Measurements from ENCODE around the gene TTC28. TPM values are rescaled to one million over a fixed set of nuclear protein-coding genes. Genes with fewer than 3 reads are reported as not detected.
A peak's percentile ranks its signal among the peaks of the same experiment; 100 is the strongest.
"Not testable (repeated sequence)": the region's sequence is repeated elsewhere in the genome, so short reads cannot be mapped to it uniquely, and the experiment has no call there.

TTC28 gene
- 11.2 and 12.4 TPM in 2 replicates for total RNA-seq (2014; rRNA removed; shearing (Covaris generic); ENCODE audit: low replicate concordance)

DNA sequence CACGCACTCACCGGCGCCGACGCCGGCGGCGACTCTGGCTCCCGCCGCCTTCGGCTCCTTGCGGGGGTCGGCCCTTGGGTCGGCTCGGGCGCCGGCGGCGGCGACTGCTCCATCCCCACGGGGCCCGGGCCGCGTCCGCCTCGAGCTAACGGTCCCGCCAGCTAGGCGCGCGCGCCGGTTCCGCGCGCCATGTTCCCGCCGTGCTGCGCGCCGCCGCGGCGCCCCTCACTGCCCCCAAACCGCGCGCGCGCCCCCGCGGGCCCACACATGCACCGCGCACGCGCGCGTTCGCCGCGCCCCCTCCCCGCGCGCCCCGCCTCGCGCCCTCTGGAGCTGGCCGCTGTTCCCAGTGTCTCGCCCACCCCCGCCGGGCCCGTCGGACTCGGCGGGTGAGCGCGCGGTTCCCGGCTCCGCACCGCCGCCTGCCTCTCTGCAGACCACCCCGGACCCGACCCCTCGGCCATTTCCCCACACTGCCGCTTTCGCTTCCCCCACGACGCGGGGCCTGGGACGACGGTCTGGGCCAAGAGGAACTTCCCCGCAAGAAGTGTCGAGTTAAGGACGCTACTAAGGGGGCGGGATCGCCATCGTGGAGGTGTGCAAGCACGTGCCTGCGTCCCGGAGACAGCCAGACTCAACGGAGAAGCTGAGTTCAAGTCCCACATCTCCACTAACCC, at the start of gene TTC28:
Gene TTC28 (minus strand): TSS at position 230 of the 677 bp plus-strand sequence. CDS start 117 bp downstream, at position 113.
- H3K36me3 ChIP-seq (ENCODE audit: insufficient read depth, low read length); H3K9me2 ChIP-seq (replicated peaks; ENCODE audit: insufficient read depth, low read length); H3K4me1 ChIP-seq (ENCODE audit: low read length); H4K20me1 ChIP-seq (ENCODE audit: insufficient read depth, low read depth, low read length); H3K27ac ChIP-seq (ENCODE audit: low read length); H3K79me2 ChIP-seq (ENCODE audit: low read length); H3K27me3 ChIP-seq (ENCODE audit: low read length); H3K9me3 ChIP-seq (ENCODE audit: low read length): not testable (repeated sequence)
- H3K9ac ChIP-seq (ENCODE audit: low read length) = peak within 1 kb of the TSS; percentile 76
- H2AFZ ChIP-seq (ENCODE audit: low read length) = peak within 1 kb of the TSS; percentile 67
- H3K4me3 ChIP-seq (ENCODE audit: low read length) = peak within 1 kb of the TSS; percentile 79
- peak; percentile 92 for DNase-seq
- peak within 1 kb of the TSS; percentile 75 for H3K4me2 ChIP-seq (ENCODE audit: low read depth, low read length, poor library complexity, severe bottlenecking)

GRCh38 chr22:28728621-28729313, 49.1 kb upstream of the TTC28 start:
- DNase-seq = no peak
- Histone ChIP-seq H3K27ac (ENCODE audit: low read length) (no peak overlapping the region), H3K36me3 (ENCODE audit: insufficient read depth, low read length) (peaks cover 35% of the 10 kb centered on the region; the same call in 1 of the 2 replicates), H3K4me2 (ENCODE audit: low read depth, low read length, poor library complexity, severe bottlenecking) (no peak overlapping the region), H3K79me2 (ENCODE audit: low read length) (peaks cover 40% of the 10 kb centered on the region), H3K9me3 (ENCODE audit: low read length) (no peaks in the 10 kb centered on the region), H3K4me3 (ENCODE audit: low read length) (no peak overlapping the region), H3K4me1 (ENCODE audit: low read length) (no peaks in the 10 kb centered on the region), H2AFZ (ENCODE audit: low read length) (no peak overlapping the region), H4K20me1 (ENCODE audit: insufficient read depth, low read depth, low read length) (no peaks in the 10 kb centered on the region), H3K9ac (ENCODE audit: low read length) (no peak overlapping the region), H3K9me2 (replicated peaks; ENCODE audit: insufficient read depth, low read length) (no peaks in the 10 kb centered on the region), H3K27me3 (ENCODE audit: low read length) (no peaks in the 10 kb centered on the region)

GRCh38 chr22:28728002-28728401, 48.4 kb upstream of the TTC28 start:
- Histone ChIP-seq H4K20me1 (ENCODE audit: insufficient read depth, low read depth, low read length) (no peaks in the 10 kb centered on the region), H3K9ac (ENCODE audit: low read length) (no peak overlapping the region), H3K79me2 (ENCODE audit: low read length) (peaks cover 34% of the 10 kb centered on the region), H3K9me2 (replicated peaks; ENCODE audit: insufficient read depth, low read length) (no peaks in the 10 kb centered on the region), H3K27ac (ENCODE audit: low read length) (no peak overlapping the region), H3K9me3 (ENCODE audit: low read length) (no peaks in the 10 kb centered on the region), H2AFZ (ENCODE audit: low read length) (no peak overlapping the region), H3K4me2 (ENCODE audit: low read depth, low read length, poor library complexity, severe bottlenecking) (no peak overlapping the region), H3K4me1 (ENCODE audit: low read length) (no peaks in the 10 kb centered on the region), H3K27me3 (ENCODE audit: low read length) (no peaks in the 10 kb centered on the region), H3K4me3 (ENCODE audit: low read length) (no peak overlapping the region), H3K36me3 (ENCODE audit: insufficient read depth, low read length) (peaks cover 34% of the 10 kb centered on the region; the same call in 1 of the 2 replicates)
- DNase-seq = no peak

GRCh38 chr22:28718044-28718443, 38.4 kb upstream of the TTC28 start:
- H3K4me1 ChIP-seq (ENCODE audit: low read length) = no peaks in the 10 kb centered on the region
- H3K9me2 ChIP-seq (replicated peaks; ENCODE audit: insufficient read depth, low read length) = no peaks in the 10 kb centered on the region
- H3K4me3 ChIP-seq (ENCODE audit: low read length) = no peak overlapping the region
- no peaks in the 10 kb centered on the region; the same call in 1 of the 2 replicates for H3K79me2 ChIP-seq (ENCODE audit: low read length)
- H3K27me3 ChIP-seq (ENCODE audit: low read length) = no peaks in the 10 kb centered on the region
- no peaks in the 10 kb centered on the region for H4K20me1 ChIP-seq (ENCODE audit: insufficient read depth, low read depth, low read length)
- H3K36me3 ChIP-seq (ENCODE audit: insufficient read depth, low read length) = peaks cover 40% of the 10 kb centered on the region
- H3K9ac ChIP-seq (ENCODE audit: low read length) = no peak overlapping the region
- no peak overlapping the region for H3K4me2 ChIP-seq (ENCODE audit: low read depth, low read length, poor library complexity, severe bottlenecking)
- no peak overlapping the region for H3K27ac ChIP-seq (ENCODE audit: low read length)
- no peaks in the 10 kb centered on the region for H3K9me3 ChIP-seq (ENCODE audit: low read length)
- peak; percentile 50 for DNase-seq
- no peak overlapping the region for H2AFZ ChIP-seq (ENCODE audit: low read length)

DNA sequence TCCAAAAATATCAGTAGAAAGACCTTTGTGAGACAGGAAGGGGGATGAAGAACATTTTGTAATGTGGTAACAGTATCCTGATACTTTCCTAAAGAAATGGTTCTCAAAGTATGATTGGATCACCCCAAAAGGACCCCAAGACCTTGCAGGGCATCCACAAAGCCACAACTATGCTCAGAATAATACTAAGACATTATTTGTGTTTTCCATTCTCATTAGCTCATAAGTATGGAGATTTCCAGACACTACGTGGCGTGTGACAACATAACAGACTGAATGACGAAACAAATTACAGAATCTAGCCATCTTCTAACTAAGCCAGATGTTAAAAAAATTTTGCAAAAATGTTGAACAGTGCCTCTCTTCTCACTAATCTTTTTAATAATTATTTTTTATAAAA, 37.0 kb upstream of the TTC28 start:
- no peak overlapping the region for H3K27ac ChIP-seq (ENCODE audit: low read length)
- no peak overlapping the region for H2AFZ ChIP-seq (ENCODE audit: low read length)
- no peak overlapping the region for H3K4me3 ChIP-seq (ENCODE audit: low read length)
- H4K20me1 ChIP-seq (ENCODE audit: insufficient read depth, low read depth, low read length) = no peaks in the 10 kb centered on the region
- H3K4me2 ChIP-seq (ENCODE audit: low read depth, low read length, poor library complexity, severe bottlenecking) = no peak overlapping the region
- no peaks in the 10 kb centered on the region for H3K9me3 ChIP-seq (ENCODE audit: low read length)
- no peak for DNase-seq
- H3K36me3 ChIP-seq (ENCODE audit: insufficient read depth, low read length) = peaks cover 45% of the 10 kb centered on the region
- H3K9me2 ChIP-seq (replicated peaks; ENCODE audit: insufficient read depth, low read length) = no peaks in the 10 kb centered on the region
- H3K4me1 ChIP-seq (ENCODE audit: low read length) = no peaks in the 10 kb centered on the region
- no peaks in the 10 kb centered on the region; the same call in 1 of the 2 replicates for H3K79me2 ChIP-seq (ENCODE audit: low read length)
- H3K9ac ChIP-seq (ENCODE audit: low read length) = no peak overlapping the region
- no peaks in the 10 kb centered on the region for H3K27me3 ChIP-seq (ENCODE audit: low read length)

DNA sequence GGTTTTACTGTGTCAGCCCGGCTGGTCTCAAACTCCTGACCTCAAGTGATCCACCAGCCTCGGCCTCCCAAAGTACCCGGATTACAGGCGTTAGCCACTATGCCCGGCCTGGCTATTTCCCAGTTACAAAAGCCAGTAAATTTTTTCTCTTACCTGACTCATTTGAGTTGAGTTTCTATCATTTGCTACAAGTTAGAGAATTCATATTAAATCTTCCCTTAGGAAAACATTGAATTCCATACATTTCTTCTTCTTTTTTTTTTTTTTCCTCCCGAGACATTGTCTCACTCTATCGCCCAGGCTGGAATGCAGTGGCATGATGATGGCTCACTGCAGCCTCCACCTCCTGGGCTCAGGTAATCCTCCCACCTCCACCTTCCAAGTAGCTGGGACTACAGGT, 36.0 kb upstream of the TTC28 start:
- Histone ChIP-seq H3K79me2 (ENCODE audit: low read length) (no peaks in the 10 kb centered on the region; the same call in 1 of the 2 replicates), H3K4me3 (ENCODE audit: low read length) (no peak overlapping the region), H2AFZ (ENCODE audit: low read length) (no peak overlapping the region), H3K9me3 (ENCODE audit: low read length) (no peaks in the 10 kb centered on the region), H3K4me2 (ENCODE audit: low read depth, low read length, poor library complexity, severe bottlenecking) (no peak overlapping the region), H3K4me1 (ENCODE audit: low read length) (no peaks in the 10 kb centered on the region), H3K9ac (ENCODE audit: low read length) (no peak overlapping the region), H3K9me2 (replicated peaks; ENCODE audit: insufficient read depth, low read length) (no peaks in the 10 kb centered on the region), H3K36me3 (ENCODE audit: insufficient read depth, low read length) (peaks cover 46% of the 10 kb centered on the region; the same call in 1 of the 2 replicates), H3K27ac (ENCODE audit: low read length) (no peak overlapping the region), H3K27me3 (ENCODE audit: low read length) (no peaks in the 10 kb centered on the region), H4K20me1 (ENCODE audit: insufficient read depth, low read depth, low read length) (no peaks in the 10 kb centered on the region)
- no peak for DNase-seq

DNA sequence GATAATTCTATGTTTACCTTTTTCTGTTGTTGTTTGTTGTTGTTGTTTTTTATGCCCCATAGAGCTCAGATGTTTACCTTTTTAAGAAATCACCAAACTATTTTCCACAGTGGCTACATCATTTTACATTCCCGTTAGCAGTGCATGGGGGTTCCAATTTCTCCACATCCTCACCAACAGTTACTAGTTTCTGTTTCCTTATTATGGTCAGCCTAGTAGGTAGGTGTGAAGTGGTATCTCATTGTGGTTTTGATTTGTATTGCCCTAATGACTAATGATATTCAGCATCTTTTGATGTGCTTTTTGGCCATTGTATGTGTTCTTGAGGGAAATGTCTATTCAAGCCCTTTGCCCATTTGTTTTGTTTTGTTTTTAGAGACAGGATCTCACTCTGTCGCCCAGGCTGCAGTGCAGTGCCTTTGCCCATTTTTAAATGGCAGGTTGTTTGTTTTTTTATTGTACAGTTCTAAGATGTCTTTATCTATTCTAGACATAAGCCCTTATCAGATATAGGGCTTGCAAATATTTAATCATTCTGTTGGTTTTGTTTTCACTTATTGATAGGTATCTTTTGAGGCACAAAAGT, 34.5 kb upstream of the TTC28 start:
- H3K27me3 ChIP-seq (ENCODE audit: low read length) = no peaks in the 10 kb centered on the region
- no peaks in the 10 kb centered on the region for H4K20me1 ChIP-seq (ENCODE audit: insufficient read depth, low read depth, low read length)
- no peaks in the 10 kb centered on the region for H3K9me2 ChIP-seq (replicated peaks; ENCODE audit: insufficient read depth, low read length)
- no peak overlapping the region for H3K4me3 ChIP-seq (ENCODE audit: low read length)
- no peak overlapping the region for H3K27ac ChIP-seq (ENCODE audit: low read length)
- H3K4me2 ChIP-seq (ENCODE audit: low read depth, low read length, poor library complexity, severe bottlenecking) = no peak overlapping the region
- H2AFZ ChIP-seq (ENCODE audit: low read length) = no peak overlapping the region
- H3K9ac ChIP-seq (ENCODE audit: low read length) = no peak overlapping the region
- H3K4me1 ChIP-seq (ENCODE audit: low read length) = no peaks in the 10 kb centered on the region
- no peaks in the 10 kb centered on the region; the same call in 1 of the 2 replicates for H3K79me2 ChIP-seq (ENCODE audit: low read length)
- H3K36me3 ChIP-seq (ENCODE audit: insufficient read depth, low read length) = peaks cover 40% of the 10 kb centered on the region; the same call in 1 of the 2 replicates
- no peaks in the 10 kb centered on the region for H3K9me3 ChIP-seq (ENCODE audit: low read length)
- no peak for DNase-seq
